NCI-H2196 treated with DMSO at 0.1 percent for 48 hours (cell line): ENCODE measurements around the gene RGMA.
A peak's percentile ranks its signal among the peaks of the same experiment; 100 is the strongest.

ENCODE experiments used
- DNase-seq: peaks from one replicate; lab custom pipeline; 2025; ENCODE audit not compliant: unreplicated experiment; lab: John Stamatoyannopoulos, UW

Gene RGMA

GRCh38 chr15:93102211-93102610, 13.2 kb upstream of the RGMA start:
- DNase-seq: no peak

DNA sequence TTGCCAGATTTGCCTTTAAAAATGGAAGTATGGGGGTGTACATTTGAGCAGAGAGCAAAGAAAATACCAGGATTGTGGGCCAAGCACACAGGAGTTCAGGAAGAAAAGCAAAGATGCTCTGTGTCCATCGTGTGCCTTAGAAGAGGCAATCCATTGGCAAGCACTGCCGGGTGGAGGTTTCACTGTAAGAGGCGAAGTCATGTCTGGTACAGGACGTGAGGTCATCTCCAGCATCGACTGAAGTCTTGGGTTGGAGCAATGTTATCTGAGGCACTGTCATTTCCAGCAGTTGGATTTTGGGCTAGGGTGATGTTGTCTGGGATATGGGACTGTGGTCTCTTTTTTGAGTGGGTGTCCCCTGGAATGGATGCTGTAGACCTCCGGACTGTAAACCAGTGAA, 4.8 kb upstream of the RGMA start:
- no peak for DNase-seq

DNA sequence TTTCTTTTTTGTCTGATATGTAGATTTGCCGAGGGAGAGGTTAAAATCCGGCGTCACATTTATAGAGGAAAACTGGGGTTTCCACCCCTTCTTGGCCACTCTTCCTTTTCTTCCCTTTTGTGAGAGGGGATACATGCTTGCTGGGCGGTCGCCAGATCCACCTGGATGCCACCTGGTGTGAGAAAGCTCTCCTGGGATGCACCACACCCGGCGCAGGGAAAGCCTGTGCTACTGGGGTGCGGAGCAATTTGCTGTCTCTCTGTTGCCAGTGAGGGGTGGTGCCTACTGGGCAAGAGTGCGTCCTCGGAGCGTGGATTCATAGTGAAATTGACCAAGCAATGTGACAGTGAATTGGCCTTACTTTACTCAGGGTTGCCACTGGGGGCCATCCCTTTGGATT, 2.5 kb upstream of the RGMA start:
- DNase-seq: no peak

- no peak for DNase-seq
Observed at GRCh38 chr15:93089727-93090305, 805 bp upstream of the RGMA start.

GRCh38 chr15:93088200-93088980, 621 bp downstream of the RGMA start:
- no peak for DNase-seq

- DNase-seq: peak; percentile 10
Observed at GRCh38 chr15:93087825-93088199, 1.2 kb downstream of the RGMA start.

DNA sequence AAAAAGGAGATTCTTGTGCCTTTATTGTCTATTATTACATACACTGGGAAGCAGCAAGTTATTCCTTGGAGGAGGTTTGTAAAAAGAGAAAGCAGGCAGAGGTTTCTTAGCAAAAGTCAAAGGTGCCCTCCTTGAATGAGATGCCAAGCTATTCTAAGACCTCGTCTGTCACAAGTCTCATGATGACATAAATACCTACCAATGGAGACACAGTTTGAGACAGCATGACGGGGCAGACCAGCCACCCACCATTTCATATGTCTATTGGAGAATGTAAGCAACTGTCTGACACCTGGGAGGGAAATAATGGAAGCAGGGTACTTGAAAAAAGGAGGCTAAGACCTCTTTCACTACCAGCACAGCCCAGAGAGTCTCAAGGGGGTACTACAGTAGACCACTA, 2.2 kb downstream of the RGMA start:
- DNase-seq: no peak

DNA sequence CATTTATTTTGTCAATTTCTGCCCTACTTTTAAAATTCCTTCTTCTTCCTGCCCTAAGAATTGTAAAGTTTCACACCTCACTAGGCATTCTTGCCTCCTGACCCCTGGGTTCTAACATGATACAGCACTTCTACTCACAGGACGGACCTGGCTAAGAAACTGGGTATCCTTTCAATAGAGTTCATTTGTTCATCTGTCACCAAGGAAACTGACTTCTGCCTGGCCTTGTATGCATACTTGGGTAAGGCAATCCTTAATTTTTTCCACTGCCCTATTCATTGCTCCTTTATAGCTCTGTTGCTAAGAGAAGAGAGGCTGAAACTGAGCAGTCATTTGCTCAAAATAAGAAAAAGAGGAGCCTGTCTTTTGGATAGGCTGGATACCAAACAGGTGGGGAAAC, 3.3 kb downstream of the RGMA start:
- no peak for DNase-seq

DNA sequence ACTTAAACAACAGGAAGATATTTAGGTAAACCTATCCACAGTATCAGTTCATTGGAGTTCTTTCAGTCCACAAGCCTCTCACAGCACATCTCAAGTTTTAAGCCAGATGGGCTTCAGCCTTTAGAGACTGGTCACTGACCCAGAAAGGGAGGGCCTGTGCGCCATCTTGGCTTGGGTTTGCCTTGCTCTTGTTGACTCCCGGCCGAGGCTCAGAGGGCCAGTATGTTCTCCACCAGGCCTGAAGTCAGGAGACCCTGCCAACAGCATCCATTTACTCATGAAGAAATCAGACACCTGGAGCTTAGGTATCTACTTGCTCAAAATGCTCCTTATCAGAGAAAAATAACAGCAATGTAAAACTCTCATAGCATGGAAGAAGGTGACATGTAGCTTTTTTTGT, 6.2 kb downstream of the RGMA start:
- DNase-seq: no peak

- no peak for DNase-seq
Observed at GRCh38 chr15:93081399-93081798, 7.6 kb downstream of the RGMA start.

GRCh38 chr15:93080451-93080850, 8.6 kb downstream of the RGMA start:
- DNase-seq: no peak

DNA sequence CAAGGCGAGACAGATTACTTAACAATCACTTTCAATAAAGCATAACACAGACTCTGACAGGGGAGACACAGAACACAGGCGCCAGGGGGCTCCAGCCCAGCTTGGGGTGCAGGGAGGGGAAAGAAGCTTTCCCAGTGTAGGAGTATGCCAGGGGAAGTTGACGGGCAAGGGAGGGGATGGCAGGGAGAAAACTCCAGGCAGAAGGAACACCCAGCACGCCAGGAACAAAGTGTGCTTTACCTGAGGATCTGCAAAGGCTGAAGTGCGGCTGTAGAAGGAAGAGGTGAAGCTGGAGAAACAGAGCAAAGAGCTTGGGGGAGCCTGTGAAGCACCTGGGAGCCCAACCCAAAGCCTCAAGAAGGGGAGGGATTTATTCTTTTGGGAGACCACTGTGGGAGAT, 12.1 kb downstream of the RGMA start:
- DNase-seq: no peak

DNA sequence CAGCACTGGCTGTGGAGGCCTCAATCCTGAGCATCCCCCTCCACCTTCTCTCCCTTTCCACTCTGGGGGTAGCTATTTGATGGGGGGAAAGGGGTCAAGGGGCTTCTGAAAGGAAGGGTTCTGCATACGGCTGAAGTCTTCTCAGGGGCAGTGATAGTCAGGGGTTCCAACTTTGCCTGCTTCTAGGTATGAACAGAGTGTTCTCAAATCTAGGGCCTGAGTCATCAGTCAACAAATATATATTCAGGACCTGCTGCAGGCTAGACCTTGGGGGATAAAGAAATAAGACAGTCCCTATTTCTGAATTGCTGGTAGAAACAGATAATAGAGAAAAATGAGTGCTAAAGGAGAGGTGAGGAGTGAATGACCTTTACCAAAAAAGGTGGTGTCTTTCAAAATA, 12.8 kb downstream of the RGMA start:
- DNase-seq: no peak

GRCh38 chr15:93074599-93074998, 14.4 kb downstream of the RGMA start:
- no peak for DNase-seq

DNA sequence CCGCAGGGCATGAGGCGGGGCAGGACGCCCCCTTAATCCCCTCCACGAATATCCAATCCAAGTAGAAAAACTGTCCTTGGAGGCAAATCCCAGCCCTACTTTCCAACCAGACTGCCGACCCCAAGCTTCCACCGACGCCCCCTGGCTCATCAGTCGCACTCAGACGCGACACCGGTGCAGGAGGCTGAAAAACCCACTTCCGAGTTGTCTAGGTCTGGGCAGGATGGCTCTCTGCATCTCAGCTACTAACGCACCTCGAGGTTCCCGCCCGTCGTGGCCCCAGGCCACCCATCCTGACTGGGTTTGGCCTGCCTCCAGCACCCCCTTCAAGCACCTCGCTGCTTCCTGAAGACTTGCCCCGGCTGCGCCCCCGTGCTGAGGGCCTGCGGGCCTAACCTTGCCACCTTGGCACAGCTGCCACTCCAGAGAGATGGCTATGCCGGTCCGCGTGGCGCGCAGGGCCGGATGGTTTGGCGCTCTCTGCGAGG, 15.5 kb downstream of the RGMA start:
- DNase-seq: no peak

DNA sequence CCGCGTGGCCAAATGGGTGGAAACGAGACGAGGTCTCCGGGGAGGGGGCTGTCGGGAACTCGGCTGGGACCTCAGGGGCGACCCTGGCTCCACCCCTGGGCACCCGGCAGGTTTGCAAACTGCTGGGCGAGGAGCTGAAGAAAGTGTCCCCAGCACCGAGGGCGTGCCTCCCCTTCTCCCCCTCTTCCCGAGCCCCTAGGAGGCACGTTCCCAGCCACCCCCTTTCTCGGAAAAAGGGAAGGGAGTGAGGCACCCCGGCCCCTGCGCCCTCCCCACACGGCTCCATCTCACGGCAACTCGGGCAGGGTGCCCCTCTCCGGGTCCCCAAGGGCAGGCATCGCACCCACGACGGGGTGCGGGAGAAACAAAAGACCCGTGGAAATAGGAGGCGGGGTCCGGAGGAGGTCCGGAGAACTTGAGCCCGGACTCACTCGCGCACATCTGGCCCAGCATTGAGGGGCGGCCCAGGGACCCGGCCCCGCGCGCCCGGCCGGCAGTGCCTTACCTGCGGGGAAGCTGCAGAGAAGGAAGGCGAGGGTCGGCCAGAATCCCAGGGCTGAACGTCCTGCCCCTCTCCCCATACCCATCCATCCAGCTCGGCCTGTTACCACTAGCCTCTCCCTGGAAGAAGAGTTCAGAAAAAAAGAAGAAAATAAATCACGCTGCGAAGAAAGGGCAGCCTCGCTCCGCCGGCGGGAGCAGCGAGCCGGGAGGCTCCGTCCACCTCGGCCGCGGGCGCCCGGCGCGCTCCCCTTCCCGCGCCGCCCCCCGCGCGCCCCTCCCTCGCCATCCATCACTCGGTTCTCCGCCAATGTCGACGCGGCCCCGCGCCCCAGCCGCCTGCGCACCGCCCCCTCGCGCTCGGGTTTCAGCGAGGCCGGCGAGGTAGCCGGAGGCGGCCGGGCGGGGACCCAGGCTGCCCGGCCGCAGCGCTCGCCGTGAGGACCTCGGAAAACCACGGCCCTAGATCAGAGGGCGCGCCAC, 16.3 kb downstream of the RGMA start:
- no peak for DNase-seq

GRCh38 chr15:93072011-93072410, 17.0 kb downstream of the RGMA start:
- no peak for DNase-seq

DNA sequence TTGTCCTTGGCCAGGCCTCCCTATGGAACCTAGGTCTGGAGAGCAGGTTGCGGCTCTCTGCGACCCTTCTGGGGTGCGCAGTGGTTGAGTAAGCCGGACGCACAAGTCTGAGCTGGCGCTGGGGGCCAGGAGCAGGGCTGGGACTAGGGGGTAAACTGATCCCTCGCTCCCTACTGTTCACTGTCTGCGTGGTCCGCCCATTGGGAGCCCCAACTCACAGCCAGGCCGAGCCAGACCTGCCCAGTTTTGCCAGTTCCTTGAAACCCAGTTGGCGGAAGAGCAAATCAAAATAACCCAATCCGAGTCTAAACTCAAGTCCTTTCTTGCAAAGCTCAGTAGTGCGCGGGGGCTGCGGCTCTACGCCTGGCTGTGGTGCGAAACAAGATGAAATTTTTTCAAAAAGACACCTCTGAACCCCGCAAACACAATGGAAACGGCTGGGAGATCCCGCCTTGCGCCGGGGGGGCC, 17.5 kb downstream of the RGMA start:
- DNase-seq: no peak

DNA sequence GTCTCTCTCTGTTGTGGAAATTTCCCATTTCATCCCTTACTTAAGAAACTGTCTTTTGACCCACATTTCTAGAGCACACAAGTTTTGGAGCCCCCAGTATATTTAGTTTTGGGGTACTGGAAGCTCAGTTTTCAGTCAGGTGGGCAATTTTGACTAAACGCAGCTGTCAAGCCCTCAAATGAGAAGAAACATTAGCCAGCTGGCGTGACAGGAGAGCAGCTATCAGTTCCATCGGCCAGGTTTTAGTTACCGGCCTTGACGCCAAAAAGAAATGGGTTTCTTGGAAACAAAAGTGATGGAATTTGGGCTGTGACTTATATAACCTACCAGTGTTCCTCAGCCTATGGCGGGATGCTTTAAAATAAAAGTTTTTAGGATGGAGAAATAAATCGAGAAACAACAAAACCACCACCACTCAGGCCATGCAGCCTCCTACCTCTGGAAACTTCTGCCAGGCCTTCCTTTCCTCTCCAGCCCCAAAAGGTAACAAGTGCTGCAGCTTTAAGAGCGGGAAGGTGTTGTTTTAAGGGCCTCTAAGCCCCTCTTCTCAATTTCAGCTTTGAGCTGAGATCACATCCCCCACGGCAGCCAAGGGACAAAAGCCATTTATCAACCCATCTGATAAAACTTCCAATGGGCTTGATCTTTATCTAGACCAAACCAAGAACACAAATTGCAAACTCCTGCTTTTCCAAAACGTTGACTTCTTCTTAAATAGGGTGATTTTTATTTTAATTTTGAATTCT, 18.3 kb downstream of the RGMA start:
- DNase-seq: no peak

GRCh38 chr15:93070132-93070531, 18.9 kb downstream of the RGMA start:
- no peak for DNase-seq
